ENCODE measurements around the gene PABPN1L. TPM values are rescaled to one million over a fixed set of nuclear protein-coding genes. Genes with fewer than 3 reads are reported as not detected.

The PABPN1L gene
- total and polyA plus RNA-seq, 2 of the 4 experiments (the other 2 are of a cell fraction): not detected

DNA sequence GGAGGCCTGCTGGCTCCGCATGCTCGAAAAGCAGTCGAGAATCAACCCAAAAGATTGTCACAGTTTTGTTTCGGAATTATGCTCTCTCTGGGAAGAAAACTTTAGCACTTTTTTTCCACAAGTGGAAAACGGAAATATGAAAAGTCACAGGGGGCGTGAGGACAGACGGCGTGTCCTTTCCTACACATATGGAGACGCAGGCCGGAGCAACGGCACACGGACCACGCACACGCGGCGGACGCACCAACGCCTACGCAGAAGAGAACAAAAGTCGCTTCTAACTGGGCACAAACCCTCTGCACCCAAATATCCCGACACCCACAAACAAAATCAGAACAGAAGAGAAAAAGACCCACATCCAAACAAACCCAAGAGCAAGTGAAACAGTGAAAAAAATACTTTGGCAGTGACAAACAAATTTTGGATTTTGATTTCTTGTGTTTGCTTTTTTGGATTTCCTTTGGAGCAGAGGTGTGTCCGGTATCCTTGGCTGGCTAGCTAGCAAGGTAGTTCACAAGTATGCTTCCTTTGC, 9.3 kb upstream of the PABPN1L start:
- Histone ChIP-seq H3K36me3 (ENCODE audit: control insufficient read depth, insufficient read depth, low read length) (no peaks in the 10 kb centered on the region), H2BK15ac (ENCODE audit: low read depth, low read length) (no peak overlapping the region), H3K4ac (ENCODE audit: low read depth, low read length) (no peak overlapping the region), H2BK20ac (ENCODE audit: low read depth, low read length) (no peak overlapping the region), H3K14ac (replicated peaks; ENCODE audit: low read depth, low read length) (no peak overlapping the region), H2AFZ (replicated peaks; ENCODE audit: low read length, poor library complexity) (no peak overlapping the region), H3K9me1 (ENCODE audit: insufficient read depth, low read length) (no peaks in the 10 kb centered on the region), H3K9ac (ENCODE audit: low read depth, low read length) (no peak overlapping the region), H4K20me1 (ENCODE audit: insufficient read depth, low read length) (no peaks in the 10 kb centered on the region), H3K4me2 (ENCODE audit: low read depth, low read length) (no peak overlapping the region), H2AK5ac (ENCODE audit: low read depth, low read length) (no peak overlapping the region), H3K9me3 (ENCODE audit: control insufficient read depth, insufficient read depth, low read length) (no peaks in the 10 kb centered on the region), H2BK5ac (ENCODE audit: low read depth, low read length, poor library complexity, severe bottlenecking) (no peak overlapping the region), H4K5ac (ENCODE audit: low read depth, low read length) (no peak overlapping the region), H2AK9ac (replicated peaks; ENCODE audit: low read depth, low read length, poor library complexity) (no peak overlapping the region), H3K18ac (ENCODE audit: low read depth, low read length) (no peak overlapping the region), H3K4me1 (ENCODE audit: control insufficient read depth, insufficient read depth, low read length) (no peaks in the 10 kb centered on the region), H3K27ac (ENCODE audit: insufficient read depth, low read length) (no peak overlapping the region), H4K91ac (ENCODE audit: insufficient read depth, low read depth, low read length) (no peak overlapping the region), H3K56ac (ENCODE audit: extremely low read depth, insufficient read depth, low read length) (no peak overlapping the region), H3K4me3 (ENCODE audit: insufficient read depth, low read depth, low read length) (no peak overlapping the region), H4K8ac (ENCODE audit: low read depth in 2 of 2, low read length in 2 of 2) (no peak overlapping the region), H3K27me3 (ENCODE audit: control insufficient read depth, insufficient read depth, low read length) (peaks cover 62% of the 10 kb centered on the region), H2BK120ac (ENCODE audit: low read depth, low read length) (no peak overlapping the region), H3K23ac (ENCODE audit: low read depth, low read length) (no peak overlapping the region), H3K79me1 (ENCODE audit: low read depth in 1 of 2, low read length in 2 of 2) (no peaks in the 10 kb centered on the region)
- ChIA-PET CTCF (no interaction called here), POLR2A (ENCODE audit: unreplicated experiment) (no interaction called here)
- in situ Hi-C loops (cut with MboI; ENCODE audit: low sequenced_read_pairs): no loop called here
- DNase-seq (no peak), ATAC-seq (ENCODE audit: low read depth) (no peak)
- intact Hi-C loops (cut with micrococcal nuclease): no loop called here
- dilution Hi-C loops (cut with HindIII; ENCODE audit: low sequenced_read_pairs, unreplicated experiment): no loop called here
- TF ChIP-seq SMC3 (IDR thresholded peaks at IDR 0.05; ENCODE audit: low read depth, low read length): no peak
- TF ChIP-seq POLR2A (IDR thresholded peaks at IDR 0.05; ENCODE audit: low read depth, low read length): no peak
- no peak for TF ChIP-seq RAD21 (IDR thresholded peaks at IDR 0.05; ENCODE audit: low read length)
- TF ChIP-seq, protein P1, sequence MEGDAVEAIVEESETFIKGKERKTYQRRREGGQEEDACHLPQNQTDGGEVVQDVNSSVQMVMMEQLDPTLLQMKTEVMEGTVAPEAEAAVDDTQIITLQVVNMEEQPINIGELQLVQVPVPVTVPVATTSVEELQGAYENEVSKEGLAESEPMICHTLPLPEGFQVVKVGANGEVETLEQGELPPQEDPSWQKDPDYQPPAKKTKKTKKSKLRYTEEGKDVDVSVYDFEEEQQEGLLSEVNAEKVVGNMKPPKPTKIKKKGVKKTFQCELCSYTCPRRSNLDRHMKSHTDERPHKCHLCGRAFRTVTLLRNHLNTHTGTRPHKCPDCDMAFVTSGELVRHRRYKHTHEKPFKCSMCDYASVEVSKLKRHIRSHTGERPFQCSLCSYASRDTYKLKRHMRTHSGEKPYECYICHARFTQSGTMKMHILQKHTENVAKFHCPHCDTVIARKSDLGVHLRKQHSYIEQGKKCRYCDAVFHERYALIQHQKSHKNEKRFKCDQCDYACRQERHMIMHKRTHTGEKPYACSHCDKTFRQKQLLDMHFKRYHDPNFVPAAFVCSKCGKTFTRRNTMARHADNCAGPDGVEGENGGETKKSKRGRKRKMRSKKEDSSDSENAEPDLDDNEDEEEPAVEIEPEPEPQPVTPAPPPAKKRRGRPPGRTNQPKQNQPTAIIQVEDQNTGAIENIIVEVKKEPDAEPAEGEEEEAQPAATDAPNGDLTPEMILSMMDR (conservative IDR thresholded peaks at IDR 0.05; ENCODE audit: low read depth, low read length): no peak
- TF ChIP-seq MAFK (IDR thresholded peaks at IDR 0.05; ENCODE audit: low read depth, low read length): no peak
- TF ChIP-seq BHLHE40 (IDR thresholded peaks at IDR 0.05; ENCODE audit: low read depth, low read length): no peak
- no peak for TF ChIP-seq CEBPB (IDR thresholded peaks at IDR 0.05; ENCODE audit: low read depth, low read length)
- TF ChIP-seq RCOR1 (IDR thresholded peaks at IDR 0.05; ENCODE audit: insufficient replicate concordance, low read length): no peak
- TF ChIP-seq MXI1 (IDR thresholded peaks at IDR 0.05; ENCODE audit: borderline replicate concordance, low read depth, low read length): no peak
- 50% methylated on average over 2 of the region's 22 CpGs; no CpG with 5 or more reads in 1 of the 2 experiments for WGBS, 2 experiments (ENCODE audit: extremely low coverage in 2 of 2, insufficient read length in 1 of 2)
- no TSS peak for BruUV-seq (replicated peaks)

Data from IMR-90 (cell line).